ENCODE measurements around the gene CLSTN2.
A peak's percentile ranks its signal among the peaks of the same experiment; 100 is the strongest.

Gene CLSTN2

GRCh38 chr3:139944256-139944910 is 9.4 kb downstream of the CLSTN2 start:
- no CpG with 5 or more reads among the region's 7 CpGs for WGBS, 2 donors (ENCODE audit: extremely low coverage in 2 of 2, insufficient read length in 2 of 2, insufficient replicate concordance in 1 of 2)
- no peaks in the 10 kb centered on the region for H3K9me3 ChIP-seq (replicated peaks in 1 of 2; ENCODE audit: control insufficient read depth in 2 of 2, insufficient read depth in 1 of 2, low read depth in 1 of 2, low read length in 2 of 2)
- no peak overlapping the region for H2BK5ac ChIP-seq (ENCODE audit: low read length)
- H3K23ac ChIP-seq (ENCODE audit: low read depth, low read length, poor library complexity), result no peak overlapping the region
- H3K79me1 ChIP-seq (ENCODE audit: low read depth, low read length), result no peaks in the 10 kb centered on the region
- H3K9ac ChIP-seq (ENCODE audit: low read depth, low read length, poor library complexity), result no peak overlapping the region
- no peak overlapping the region for H3K4me3 ChIP-seq (ENCODE audit: low read length in 2 of 2)
- no peaks in the 10 kb centered on the region for H3K4me1 ChIP-seq (ENCODE audit: control insufficient read depth in 2 of 2, insufficient read depth in 1 of 2, low read depth in 1 of 2, low read length in 2 of 2)
- H3K36me3 ChIP-seq (replicated peaks in 1 of 2; ENCODE audit: control insufficient read depth in 2 of 2, insufficient read depth in 2 of 2, low read length in 2 of 2), result no peaks in the 10 kb centered on the region
- H3K4ac ChIP-seq (ENCODE audit: low read length), result no peak overlapping the region
- H2AFZ ChIP-seq (ENCODE audit: low read length), result no peak overlapping the region
- DNase-seq (ENCODE audit: low spot score), result no peak
- H3K18ac ChIP-seq (ENCODE audit: low read length), result peak overlapping the region; percentile 78
- H2BK12ac ChIP-seq (ENCODE audit: low read length), result peak overlapping the region; percentile 58
- no peak overlapping the region for H2BK120ac ChIP-seq (ENCODE audit: low read depth, low read length)
- no peaks in the 10 kb centered on the region for H3K27me3 ChIP-seq (ENCODE audit: control insufficient read depth in 3 of 3, insufficient read depth in 3 of 3, low read depth in 1 of 3, low read length in 3 of 3)
- no peak overlapping the region for H4K8ac ChIP-seq (ENCODE audit: low read depth, low read length)
- H2AK5ac ChIP-seq (ENCODE audit: low read depth, low read length), result peak overlapping the region; percentile 47
- no peak overlapping the region for H2BK15ac ChIP-seq (ENCODE audit: low read length)
- no peak overlapping the region for H3K14ac ChIP-seq (ENCODE audit: low read length)
- H3K4me2 ChIP-seq (ENCODE audit: insufficient read depth, low read length, poor library complexity, severe bottlenecking), result no peak overlapping the region
- H3K27ac ChIP-seq (replicated peaks; ENCODE audit: low read length), result no peak overlapping the region
- no peak overlapping the region for H4K91ac ChIP-seq (ENCODE audit: low read depth, low read length, poor library complexity)

- H3K9me3 ChIP-seq (replicated peaks in 1 of 2; ENCODE audit: control insufficient read depth in 2 of 2, insufficient read depth in 1 of 2, low read depth in 1 of 2, low read length in 2 of 2), result no peaks in the 10 kb centered on the region
- H3K27ac ChIP-seq (replicated peaks; ENCODE audit: low read length), result no peak overlapping the region
- no peak overlapping the region for H2BK5ac ChIP-seq (ENCODE audit: low read length)
- H3K9ac ChIP-seq (ENCODE audit: low read depth, low read length, poor library complexity), result no peak overlapping the region
- H3K4me2 ChIP-seq (ENCODE audit: insufficient read depth, low read length, poor library complexity, severe bottlenecking), result no peak overlapping the region
- no peak overlapping the region for H3K4ac ChIP-seq (ENCODE audit: low read length)
- no peak for DNase-seq (ENCODE audit: low spot score)
- no peak overlapping the region for H2BK120ac ChIP-seq (ENCODE audit: low read depth, low read length)
- no peak overlapping the region for H4K91ac ChIP-seq (ENCODE audit: low read depth, low read length, poor library complexity)
- H2AK5ac ChIP-seq (ENCODE audit: low read depth, low read length), result no peak overlapping the region
- no peak overlapping the region for H3K14ac ChIP-seq (ENCODE audit: low read length)
- H3K36me3 ChIP-seq (replicated peaks in 1 of 2; ENCODE audit: control insufficient read depth in 2 of 2, insufficient read depth in 2 of 2, low read length in 2 of 2), result no peaks in the 10 kb centered on the region
- no peak overlapping the region for H3K18ac ChIP-seq (ENCODE audit: low read length)
- no peak overlapping the region for H2BK12ac ChIP-seq (ENCODE audit: low read length)
- H2AFZ ChIP-seq (ENCODE audit: low read length), result no peak overlapping the region
- H3K4me1 ChIP-seq (ENCODE audit: control insufficient read depth in 2 of 2, insufficient read depth in 1 of 2, low read depth in 1 of 2, low read length in 2 of 2), result no peaks in the 10 kb centered on the region
- no CpG with 5 or more reads among the region's 4 CpGs for WGBS, 2 donors (ENCODE audit: extremely low coverage in 2 of 2, insufficient read length in 2 of 2, insufficient replicate concordance in 1 of 2)
- no peak overlapping the region for H2BK15ac ChIP-seq (ENCODE audit: low read length)
- H4K8ac ChIP-seq (ENCODE audit: low read depth, low read length), result no peak overlapping the region
- no peaks in the 10 kb centered on the region for H3K79me1 ChIP-seq (ENCODE audit: low read depth, low read length)
- no peak overlapping the region for H3K4me3 ChIP-seq (ENCODE audit: low read length in 2 of 2)
- no peak overlapping the region for H3K23ac ChIP-seq (ENCODE audit: low read depth, low read length, poor library complexity)
- H3K27me3 ChIP-seq (ENCODE audit: control insufficient read depth in 3 of 3, insufficient read depth in 3 of 3, low read depth in 1 of 3, low read length in 3 of 3), result no peaks in the 10 kb centered on the region
Observed at GRCh38 chr3:139945386-139945785, 10.4 kb downstream of the CLSTN2 start.

DNA sequence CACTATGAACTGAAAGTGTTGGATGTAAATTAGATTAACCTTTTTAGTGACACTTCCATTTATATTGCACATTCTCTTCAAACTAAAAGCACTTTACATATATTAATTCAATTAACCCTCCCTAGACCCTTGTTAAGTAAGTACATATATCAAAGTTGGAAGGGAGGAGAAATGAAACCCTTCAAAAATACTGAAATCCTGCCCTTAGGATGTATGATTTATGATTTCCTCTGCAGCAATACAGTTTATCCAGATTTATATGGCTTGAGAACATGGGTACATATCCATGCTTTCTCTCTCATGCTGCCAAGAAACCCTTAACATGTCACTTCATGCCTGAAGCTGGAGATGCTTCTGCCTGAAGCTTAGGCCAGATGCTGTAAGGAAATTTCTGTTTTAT is 11.0 kb downstream of the CLSTN2 start:
- no peaks in the 10 kb centered on the region for H3K79me1 ChIP-seq (ENCODE audit: low read depth, low read length)
- no peak overlapping the region for H3K23ac ChIP-seq (ENCODE audit: low read depth, low read length, poor library complexity)
- no peak for DNase-seq (ENCODE audit: low spot score)
- no peak overlapping the region for H2AFZ ChIP-seq (ENCODE audit: low read length)
- no peak overlapping the region for H3K14ac ChIP-seq (ENCODE audit: low read length)
- H3K9ac ChIP-seq (ENCODE audit: low read depth, low read length, poor library complexity), result no peak overlapping the region
- H3K36me3 ChIP-seq (replicated peaks in 1 of 2; ENCODE audit: control insufficient read depth in 2 of 2, insufficient read depth in 2 of 2, low read length in 2 of 2), result no peaks in the 10 kb centered on the region
- no peak overlapping the region for H2AK5ac ChIP-seq (ENCODE audit: low read depth, low read length)
- no peak overlapping the region for H2BK5ac ChIP-seq (ENCODE audit: low read length)
- no peaks in the 10 kb centered on the region for H3K9me3 ChIP-seq (replicated peaks in 1 of 2; ENCODE audit: control insufficient read depth in 2 of 2, insufficient read depth in 1 of 2, low read depth in 1 of 2, low read length in 2 of 2)
- no peak overlapping the region for H3K4me2 ChIP-seq (ENCODE audit: insufficient read depth, low read length, poor library complexity, severe bottlenecking)
- no peak overlapping the region for H3K4me3 ChIP-seq (ENCODE audit: low read length in 2 of 2)
- H2BK12ac ChIP-seq (ENCODE audit: low read length), result no peak overlapping the region
- H3K27ac ChIP-seq (replicated peaks; ENCODE audit: low read length), result no peak overlapping the region
- no peak overlapping the region for H3K18ac ChIP-seq (ENCODE audit: low read length)
- H3K4me1 ChIP-seq (ENCODE audit: control insufficient read depth in 2 of 2, insufficient read depth in 1 of 2, low read depth in 1 of 2, low read length in 2 of 2), result no peaks in the 10 kb centered on the region
- H4K8ac ChIP-seq (ENCODE audit: low read depth, low read length), result no peak overlapping the region
- no peak overlapping the region for H3K4ac ChIP-seq (ENCODE audit: low read length)
- H4K91ac ChIP-seq (ENCODE audit: low read depth, low read length, poor library complexity), result no peak overlapping the region
- H2BK15ac ChIP-seq (ENCODE audit: low read length), result no peak overlapping the region
- H3K27me3 ChIP-seq (ENCODE audit: control insufficient read depth in 3 of 3, insufficient read depth in 3 of 3, low read depth in 1 of 3, low read length in 3 of 3), result no peaks in the 10 kb centered on the region
- H2BK120ac ChIP-seq (ENCODE audit: low read depth, low read length), result no peak overlapping the region

GRCh38 chr3:139948467-139948866 is 13.5 kb downstream of the CLSTN2 start:
- H3K4ac ChIP-seq (ENCODE audit: low read length), result no peak overlapping the region
- H3K4me2 ChIP-seq (ENCODE audit: insufficient read depth, low read length, poor library complexity, severe bottlenecking), result no peak overlapping the region
- no peaks in the 10 kb centered on the region for H3K36me3 ChIP-seq (replicated peaks in 1 of 2; ENCODE audit: control insufficient read depth in 2 of 2, insufficient read depth in 2 of 2, low read length in 2 of 2)
- no peak overlapping the region for H3K23ac ChIP-seq (ENCODE audit: low read depth, low read length, poor library complexity)
- no peak overlapping the region for H2BK5ac ChIP-seq (ENCODE audit: low read length)
- no peaks in the 10 kb centered on the region for H3K79me1 ChIP-seq (ENCODE audit: low read depth, low read length)
- no peaks in the 10 kb centered on the region for H3K9me3 ChIP-seq (replicated peaks in 1 of 2; ENCODE audit: control insufficient read depth in 2 of 2, insufficient read depth in 1 of 2, low read depth in 1 of 2, low read length in 2 of 2)
- no peaks in the 10 kb centered on the region for H3K4me1 ChIP-seq (ENCODE audit: control insufficient read depth in 2 of 2, insufficient read depth in 1 of 2, low read depth in 1 of 2, low read length in 2 of 2)
- H4K8ac ChIP-seq (ENCODE audit: low read depth, low read length), result no peak overlapping the region
- H2BK12ac ChIP-seq (ENCODE audit: low read length), result no peak overlapping the region
- no peak overlapping the region for H2AK5ac ChIP-seq (ENCODE audit: low read depth, low read length)
- H3K27me3 ChIP-seq (ENCODE audit: control insufficient read depth in 3 of 3, insufficient read depth in 3 of 3, low read depth in 1 of 3, low read length in 3 of 3), result no peaks in the 10 kb centered on the region
- H4K91ac ChIP-seq (ENCODE audit: low read depth, low read length, poor library complexity), result no peak overlapping the region
- H3K9ac ChIP-seq (ENCODE audit: low read depth, low read length, poor library complexity), result no peak overlapping the region
- H3K4me3 ChIP-seq (ENCODE audit: low read length in 2 of 2), result no peak overlapping the region
- H3K27ac ChIP-seq (replicated peaks; ENCODE audit: low read length), result no peak overlapping the region
- H2BK120ac ChIP-seq (ENCODE audit: low read depth, low read length), result no peak overlapping the region
- H2AFZ ChIP-seq (ENCODE audit: low read length), result no peak overlapping the region
- H3K14ac ChIP-seq (ENCODE audit: low read length), result no peak overlapping the region
- no peak overlapping the region for H3K18ac ChIP-seq (ENCODE audit: low read length)
- DNase-seq (ENCODE audit: low spot score), result no peak
- no peak overlapping the region for H2BK15ac ChIP-seq (ENCODE audit: low read length)

Data from neuronal stem cell (in vitro differentiated cells).